Mammary epithelial cell (primary cell): ENCODE data around the gene KCNJ9.

ENCODE experiments used
- CTCF ChIP-seq, 2 donors: IDR thresholded peaks in 1 of 2; conservative IDR thresholded peaks in 1 of 2; 2 replicates each; pipeline ENCODE4 v1.5.1; 2011 to 2012; ENCODE audit warnings: inconsistent platforms in 2 of 2, low read length in 2 of 2, mild to moderate bottlenecking in 2 of 2, control low read depth in 1 of 2, low read depth in 1 of 2; ENCODE audit not compliant: insufficient read depth in 1 of 2; ENCODE audit errors: extremely low read depth in 1 of 2
- EZH2 ChIP-seq: IDR thresholded peaks from 2 replicates; pipeline ENCODE4 v1.6.1; 2012; ENCODE audit warnings: low read length, inconsistent platforms, borderline replicate concordance

- TF ChIP-seq CTCF (conservative IDR thresholded peaks at IDR 0.05 in 1 of 2, IDR thresholded peaks at IDR 0.05 in 1 of 2; ENCODE audit: extremely low read depth in 1 of 2, insufficient read depth in 1 of 2, low read depth in 1 of 2, low read length in 2 of 2) (peak; percentile 44 to 51), EZH2 (no peak)
Observed at GRCh38 chr1:160108888-160109662, 27.7 kb downstream of the KCNJ9 start.
